GM12878 (cell line): ENCODE data around the gene GZMM.

Experiments used
- HDAC6 ChIP-seq: fragments of 200-600 bp; sonication (generic); IDR thresholded peaks from one replicate; pipeline ENCODE4 v1.8.0; 2017; ENCODE audit warnings: antibody characterized with exemption; ENCODE audit not compliant: unreplicated experiment
- TF ChIP-seq, protein P1 (sequence below), 3 experiments: IDR thresholded peaks in 2 of 3; conservative IDR thresholded peaks in 1 of 3; 2 replicates each; pipeline ENCODE4 v1.5.1; 2011; ENCODE audit warnings: low read depth in 3 of 3, low read length in 3 of 3, mild to moderate bottlenecking in 3 of 3, control low read depth in 2 of 3, moderate library complexity in 2 of 3, inconsistent platforms in 1 of 3, mixed read lengths in 1 of 3; ENCODE audit not compliant: control insufficient read depth in 2 of 3, insufficient read depth in 1 of 3; ENCODE audit errors: extremely low read depth in 1 of 3

DNA sequence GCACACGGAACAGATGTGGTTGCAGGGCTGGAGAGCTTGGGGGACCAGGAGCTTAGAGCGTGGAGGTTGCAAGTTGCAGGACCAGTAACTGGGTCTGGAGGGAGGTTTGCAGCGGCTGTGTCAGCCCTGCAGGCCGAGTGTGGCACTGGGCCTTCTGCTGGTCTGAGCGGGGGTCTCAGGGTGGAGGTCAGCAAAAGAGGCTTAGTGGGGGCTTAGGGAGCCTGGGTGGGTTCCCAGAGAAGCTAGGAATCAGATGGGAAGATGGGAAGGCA lies 40.1 kb downstream of the GZMM start:
- TF ChIP-seq HDAC6: no peak
- TF ChIP-seq, protein P1, sequence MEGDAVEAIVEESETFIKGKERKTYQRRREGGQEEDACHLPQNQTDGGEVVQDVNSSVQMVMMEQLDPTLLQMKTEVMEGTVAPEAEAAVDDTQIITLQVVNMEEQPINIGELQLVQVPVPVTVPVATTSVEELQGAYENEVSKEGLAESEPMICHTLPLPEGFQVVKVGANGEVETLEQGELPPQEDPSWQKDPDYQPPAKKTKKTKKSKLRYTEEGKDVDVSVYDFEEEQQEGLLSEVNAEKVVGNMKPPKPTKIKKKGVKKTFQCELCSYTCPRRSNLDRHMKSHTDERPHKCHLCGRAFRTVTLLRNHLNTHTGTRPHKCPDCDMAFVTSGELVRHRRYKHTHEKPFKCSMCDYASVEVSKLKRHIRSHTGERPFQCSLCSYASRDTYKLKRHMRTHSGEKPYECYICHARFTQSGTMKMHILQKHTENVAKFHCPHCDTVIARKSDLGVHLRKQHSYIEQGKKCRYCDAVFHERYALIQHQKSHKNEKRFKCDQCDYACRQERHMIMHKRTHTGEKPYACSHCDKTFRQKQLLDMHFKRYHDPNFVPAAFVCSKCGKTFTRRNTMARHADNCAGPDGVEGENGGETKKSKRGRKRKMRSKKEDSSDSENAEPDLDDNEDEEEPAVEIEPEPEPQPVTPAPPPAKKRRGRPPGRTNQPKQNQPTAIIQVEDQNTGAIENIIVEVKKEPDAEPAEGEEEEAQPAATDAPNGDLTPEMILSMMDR (IDR thresholded peaks at IDR 0.05 in 2 of 3, conservative IDR thresholded peaks at IDR 0.05 in 1 of 3; ENCODE audit: control insufficient read depth in 2 of 3, extremely low read depth in 1 of 3, insufficient read depth in 1 of 3, low read depth in 3 of 3, low read length in 3 of 3): no peak
